B cell (primary cell): Measurements from ENCODE around the gene NOL9. TPM values are rescaled to one million over a fixed set of nuclear protein-coding genes. Genes with fewer than 3 reads are reported as not detected.
A peak's percentile ranks its signal among the peaks of the same experiment; 100 is the strongest.

ENCODE experiments used
- ATAC-seq: fragments of 200-7000 bp; cut with Tn5 transposase; one replicate; pipeline ENCODE4 v1.10.0; 2021; ENCODE audit warnings: low read depth, mild to moderate bottlenecking, moderate number of reproducible peaks, moderate library complexity
- CTCF ChIA-PET: fragments of 350-600 bp; sonication (Branson Sonifier 250); formaldehyde crosslinking; loops from one replicate; lab custom pipeline; 2021; ENCODE audit warnings: antibody characterized with exemption, inconsistent platforms; lab: Charles Lee
- POLR2A ChIA-PET: fragments of 350-600 bp; sonication (Branson Sonifier 250); formaldehyde crosslinking; loops from one replicate; lab custom pipeline; 2021; ENCODE audit warnings: antibody characterized with exemption; lab: Charles Lee
- DNase-seq: peaks from one replicate; pipeline ENCODE4 v3.0.0; 2013
- H2AFZ ChIP-seq: 2 replicates; pipeline ENCODE4 v1.6.1; 2012; ENCODE audit warnings: mild to moderate bottlenecking, low read depth, low read length; ENCODE audit not compliant: insufficient read depth, poor library complexity, severe bottlenecking
- H3K27ac ChIP-seq, 2 donors: 1 replicate in 1 of 2; 2 replicates in 1 of 2; pipeline ENCODE4 v1.5.1; 2012 to 2013; ENCODE audit warnings: low read length in 2 of 2, mild to moderate bottlenecking in 2 of 2, moderate library complexity in 1 of 2
- H3K27me3 ChIP-seq, 4 experiments: fragments of 200-600 bp in 1 of 4; sonication (generic) in 1 of 4; replicated peaks in 1 of 4; 1 replicate in 2 of 4; 2 replicates in 2 of 4; pipeline versions ENCODE4 v1.6.1 to v1.7.0; 2013 to 2016; ENCODE audit warnings: low read length in 3 of 4, mild to moderate bottlenecking in 2 of 4, mixed read lengths in 1 of 4, moderate library complexity in 1 of 4; ENCODE audit not compliant: insufficient read depth in 4 of 4, control insufficient read depth in 3 of 4; ENCODE audit errors: control extremely low read depth in 1 of 4
- H3K36me3 ChIP-seq, 2 experiments: replicated peaks in 1 of 2; 1 replicate in 1 of 2; 2 replicates in 1 of 2; pipeline versions ENCODE4 v1.6.1 to v1.7.1; 2013; ENCODE audit warnings: low read length in 1 of 2; ENCODE audit not compliant: insufficient read depth in 2 of 2, control insufficient read depth in 1 of 2; ENCODE audit errors: control extremely low read depth in 1 of 2, extremely low read depth in 1 of 2
- H3K4me1 ChIP-seq, 2 donors: fragments of 200-600 bp in 1 of 2; sonication (generic) in 1 of 2; 1 replicate in 1 of 2; 2 replicates in 1 of 2; pipeline versions ENCODE4 v1.5.1 to v1.6.1; 2013 to 2017; ENCODE audit warnings: low read length in 2 of 2; ENCODE audit not compliant: control insufficient read depth in 2 of 2, insufficient read depth in 2 of 2
- H3K4me2 ChIP-seq: replicated peaks from 2 replicates; pipeline ENCODE3; 2012; ENCODE audit warnings: mild to moderate bottlenecking, low read depth, low read length; ENCODE audit not compliant: poor library complexity, severe bottlenecking
- H3K4me3 ChIP-seq, 5 experiments: fragments of 200-600 bp in 1 of 5; sonication (generic) in 1 of 5; 1 replicate in 3 of 5; 2 replicates in 2 of 5; pipeline versions ENCODE4 v1.5.1 to v1.7.0; 2011 to 2016; ENCODE audit warnings: low read length in 4 of 5, mild to moderate bottlenecking in 4 of 5, low read depth in 2 of 5, control low read depth in 1 of 5, moderate library complexity in 1 of 5; ENCODE audit not compliant: insufficient read depth in 1 of 5; ENCODE audit errors: control extremely low read depth in 1 of 5, extremely low read depth in 1 of 5
- H3K79me2 ChIP-seq: fragments of 200-600 bp; sonication (generic); one replicate; pipeline ENCODE4 v1.6.0; 2016; ENCODE audit warnings: low read length; ENCODE audit not compliant: control insufficient read depth, insufficient read depth
- H3K9ac ChIP-seq: fragments of 200-600 bp; sonication (generic); 2 replicates; pipeline ENCODE4 v1.6.1; 2017; ENCODE audit warnings: mild to moderate bottlenecking, low read length, moderate library complexity
- H3K9me3 ChIP-seq, 3 donors: one replicate each; pipeline versions ENCODE4 v1.6.1 to v1.7.1; 2013; ENCODE audit warnings: low read length in 2 of 3; ENCODE audit not compliant: control insufficient read depth in 2 of 3, insufficient read depth in 1 of 3; ENCODE audit errors: control extremely low read depth in 1 of 3
- H4K20me1 ChIP-seq: 2 replicates; pipeline ENCODE4 v1.6.0; 2012; ENCODE audit warnings: mild to moderate bottlenecking, low read length; ENCODE audit not compliant: insufficient read depth, control insufficient read depth, poor library complexity, severe bottlenecking
- H3K27ac Mint-ChIP-seq: one replicate; pipeline ENCODE4 v1.8.0; 2021; ENCODE audit warnings: mixed read lengths
- H3K27me3 Mint-ChIP-seq: one replicate; pipeline ENCODE4 v1.8.0; 2021; ENCODE audit warnings: mixed read lengths
- H3K4me1 Mint-ChIP-seq: one replicate; pipeline ENCODE4 v1.8.0; 2021; ENCODE audit warnings: mixed read lengths
- H3K4me3 Mint-ChIP-seq: one replicate; pipeline ENCODE4 v1.8.0; 2021; ENCODE audit warnings: mixed read lengths
- H3K9me3 Mint-ChIP-seq: one replicate; pipeline ENCODE4 v1.8.0; 2022; ENCODE audit warnings: mixed read lengths; ENCODE audit not compliant: insufficient read depth
- EZH2 ChIP-seq: IDR thresholded peaks from 2 replicates; pipeline ENCODE4 v1.6.1; 2012; ENCODE audit warnings: borderline replicate concordance, low read depth, mild to moderate bottlenecking, moderate library complexity, low read length; ENCODE audit not compliant: insufficient read depth, poor library complexity, severe bottlenecking
- WGBS: methylation state at CpG from one replicate; pipeline ENCODE4 v1.1.5; 2013; ENCODE audit warnings: missing lambda C conversion rate; ENCODE audit not compliant: insufficient coverage; 5-methylcytosine and 5-hydroxymethylcytosine counted together
- intact Hi-C: fragments of 100-400 bp; cut with micrococcal nuclease; formaldehyde crosslinking; loops from one replicate; pipeline ENCODE4 v1.10.0; 2022
- polyA plus RNA-seq: library from polyadenylated mRNA; depleted of rRNA; stranded (reverse); fragments of >200 nt; gene quantifications from 2 replicates; pipeline ENCODE4 v1.2.3, GENCODE V29; 2012
- total RNA-seq, 2 donors: library from RNA; stranded (reverse); fragments of 120-200 nt in 1 of 2; gene quantifications; 1 replicate in 1 of 2; 2 replicates in 1 of 2; pipeline versions ENCODE4 v1.2.3 to v1.2.4, GENCODE V29; 2013 to 2022
- TF ChIP-seq, protein P1 (sequence below): fragments of 200-600 bp; IDR thresholded peaks from one replicate; pipeline ENCODE4 v1.8.0; 2022; ENCODE audit warnings: antibody characterized with exemption, mild to moderate bottlenecking

NOL9 gene
- total and polyA plus RNA-seq, 2 donors (not counting 1 experiment from before 2014, with no cell fraction given) = 23.8 to 49.5 TPM

GRCh38 chr1:6601923-6602668, 47.8 kb upstream of the NOL9 start:
- CTCF ChIA-PET = interaction anchor here (1.1 to 5.4 kb wide), 4 partner anchors 20 to 47 kb away, joined by 3 to 33 read pairs (median 10); partner anchors contain the start of genes NOL9, TAS1R1, THAP3 and ZBTB48
- H3K4me1 Mint-ChIP-seq = peaks cover 40% of the 10 kb centered on the region

More at GRCh38 chr1:6601923-6602668, 47.8 kb upstream of the NOL9 start:
- no peak for DNase-seq
- POLR2A ChIA-PET = interaction anchor here (0.7 to 3.4 kb wide), 6 partner anchors 10 to 208 kb away, joined by 4 to 21 read pairs (median 12); partner anchors contain the start of genes NOL9, PHF13, TAS1R1 and ZBTB48
- H3K79me2 ChIP-seq = peaks cover 46% of the 10 kb centered on the region
- H3K9ac ChIP-seq = peak overlapping the region; percentile 78
- H2AFZ ChIP-seq = peak overlapping the region; percentile 89
- intact Hi-C loops = loop anchor here (1.0 to 2.0 kb wide), 5 partner anchors 22 to 183 kb away; partner anchors contain the start of genes CAMTA1, DNAJC11 and NOL9
- Mint-ChIP-seq H3K27me3 (no peaks in the 10 kb centered on the region), H3K27ac (peak overlapping the region; percentile 92), H3K9me3 (no peaks in the 10 kb centered on the region), H3K4me3 (peak overlapping the region; percentile 93)
- H3K36me3 ChIP-seq = peaks cover 0 to 10% of the 10 kb centered on the region in 2 experiments
- TF ChIP-seq, protein P1, sequence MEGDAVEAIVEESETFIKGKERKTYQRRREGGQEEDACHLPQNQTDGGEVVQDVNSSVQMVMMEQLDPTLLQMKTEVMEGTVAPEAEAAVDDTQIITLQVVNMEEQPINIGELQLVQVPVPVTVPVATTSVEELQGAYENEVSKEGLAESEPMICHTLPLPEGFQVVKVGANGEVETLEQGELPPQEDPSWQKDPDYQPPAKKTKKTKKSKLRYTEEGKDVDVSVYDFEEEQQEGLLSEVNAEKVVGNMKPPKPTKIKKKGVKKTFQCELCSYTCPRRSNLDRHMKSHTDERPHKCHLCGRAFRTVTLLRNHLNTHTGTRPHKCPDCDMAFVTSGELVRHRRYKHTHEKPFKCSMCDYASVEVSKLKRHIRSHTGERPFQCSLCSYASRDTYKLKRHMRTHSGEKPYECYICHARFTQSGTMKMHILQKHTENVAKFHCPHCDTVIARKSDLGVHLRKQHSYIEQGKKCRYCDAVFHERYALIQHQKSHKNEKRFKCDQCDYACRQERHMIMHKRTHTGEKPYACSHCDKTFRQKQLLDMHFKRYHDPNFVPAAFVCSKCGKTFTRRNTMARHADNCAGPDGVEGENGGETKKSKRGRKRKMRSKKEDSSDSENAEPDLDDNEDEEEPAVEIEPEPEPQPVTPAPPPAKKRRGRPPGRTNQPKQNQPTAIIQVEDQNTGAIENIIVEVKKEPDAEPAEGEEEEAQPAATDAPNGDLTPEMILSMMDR = no peak
- TF ChIP-seq EZH2 = no peak
- H3K9me3 ChIP-seq = no peaks in the 10 kb centered on the region
- peak overlapping the region in 1 of 2 donors; percentile 51 for H3K27ac ChIP-seq
- no peaks in the 10 kb centered on the region for H3K27me3 ChIP-seq
- H4K20me1 ChIP-seq = peaks cover 41% of the 10 kb centered on the region
- peaks cover 29 to 43% of the 10 kb centered on the region in 2 donors for H3K4me1 ChIP-seq
- peak overlapping the region; percentile 100 for H3K4me2 ChIP-seq
- peak overlapping the region; percentile 66 to 94 (median 82) for H3K4me3 ChIP-seq
- ATAC-seq = peak; percentile 29
- under 1% methylated on average over 103 of the region's 103 CpGs for WGBS
